Caki2 (cell line): ENCODE measurements around the gene ACOXL. TPM values are rescaled to one million over a fixed set of nuclear protein-coding genes. Genes with fewer than 3 reads are reported as not detected.

Experiments
- DNase-seq: peaks from one replicate; pipeline ENCODE4 v3.0.0-alpha.2; 2015; ENCODE audit warnings: low read depth
- in situ Hi-C: cut with HindIII; loops from 2 replicates; pipeline ENCODE4 v1.10.0; 2016; ENCODE audit warnings: low sequenced_read_pairs, low pct_unique_long_range_greater_than_20kb, mixed read lengths
- total RNA-seq: library from RNA; depleted of rRNA; stranded (reverse); fragments of >200 nt; shearing (Covaris generic); gene quantifications from 2 replicates; pipeline ENCODE4 v1.2.3, GENCODE V29; 2014; ENCODE audit warnings: low replicate concordance

ACOXL gene
- total RNA-seq, 1 experiment from 2014 or later, result not detected

GRCh38 chr2:110990440-110990839 lies 258.1 kb downstream of the ACOXL start:
- in situ Hi-C loops, result no loop called here
- no peak for DNase-seq

DNA sequence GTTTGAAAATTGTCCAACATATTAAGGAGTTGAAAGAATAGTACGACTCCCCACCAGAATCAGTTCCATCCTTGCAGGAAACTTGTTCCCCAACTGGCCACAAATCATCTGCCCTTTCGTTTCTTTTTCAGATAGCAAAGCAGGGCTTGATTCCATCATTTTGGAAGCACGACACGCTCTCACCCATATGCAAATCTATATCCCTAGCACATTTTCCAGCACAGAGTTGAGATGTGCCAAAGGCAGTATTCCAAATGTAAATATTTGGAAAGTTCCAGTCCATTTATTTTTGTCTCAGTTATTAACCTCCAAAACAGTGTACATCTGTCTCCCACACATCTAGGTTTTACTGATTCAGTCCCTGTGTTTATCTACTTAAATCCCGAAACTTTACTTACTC lies 259.5 kb downstream of the ACOXL start:
- DNase-seq, result peak; percentile 59

GRCh38 chr2:110992886-110993285 lies 260.5 kb downstream of the ACOXL start:
- in situ Hi-C loops, result no loop called here

More for the DNA sequence above, 259.5 kb downstream of the ACOXL start:
- in situ Hi-C loops, result no loop called here

DNA sequence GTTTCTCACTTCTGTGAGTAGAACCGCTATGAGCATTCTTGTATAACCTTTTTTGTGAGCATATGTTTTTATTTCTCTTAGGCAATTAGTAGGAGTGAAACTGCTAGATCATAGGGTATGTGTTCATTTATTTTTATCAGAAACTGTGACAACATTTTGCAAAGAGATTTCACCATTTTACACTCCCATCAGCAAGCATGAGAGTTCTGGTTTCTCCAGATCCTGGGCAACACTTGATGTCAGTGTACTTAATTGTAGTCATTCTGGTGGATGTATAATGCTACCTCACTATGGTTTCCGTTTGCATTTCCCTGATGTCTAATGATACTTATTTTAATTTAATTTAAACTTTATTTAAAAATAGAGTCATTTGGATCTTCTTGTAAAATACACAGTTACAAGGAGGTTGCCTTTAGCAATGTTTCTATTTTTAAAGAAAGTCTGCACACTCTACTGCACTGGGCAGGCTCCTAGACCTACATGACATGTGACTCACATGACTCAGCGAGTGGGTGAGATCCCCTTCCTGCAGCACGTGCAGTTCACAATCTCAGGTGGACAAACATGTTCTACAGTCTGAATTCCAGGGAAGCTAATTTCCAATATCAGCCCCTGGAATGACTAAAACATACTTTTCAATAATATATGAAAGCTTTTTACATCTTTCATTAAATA lies 261.3 kb downstream of the ACOXL start:
- in situ Hi-C loops, result no loop called here
- peak; percentile 38 for DNase-seq

More at GRCh38 chr2:110992886-110993285, 260.5 kb downstream of the ACOXL start:
- no peak for DNase-seq

DNA sequence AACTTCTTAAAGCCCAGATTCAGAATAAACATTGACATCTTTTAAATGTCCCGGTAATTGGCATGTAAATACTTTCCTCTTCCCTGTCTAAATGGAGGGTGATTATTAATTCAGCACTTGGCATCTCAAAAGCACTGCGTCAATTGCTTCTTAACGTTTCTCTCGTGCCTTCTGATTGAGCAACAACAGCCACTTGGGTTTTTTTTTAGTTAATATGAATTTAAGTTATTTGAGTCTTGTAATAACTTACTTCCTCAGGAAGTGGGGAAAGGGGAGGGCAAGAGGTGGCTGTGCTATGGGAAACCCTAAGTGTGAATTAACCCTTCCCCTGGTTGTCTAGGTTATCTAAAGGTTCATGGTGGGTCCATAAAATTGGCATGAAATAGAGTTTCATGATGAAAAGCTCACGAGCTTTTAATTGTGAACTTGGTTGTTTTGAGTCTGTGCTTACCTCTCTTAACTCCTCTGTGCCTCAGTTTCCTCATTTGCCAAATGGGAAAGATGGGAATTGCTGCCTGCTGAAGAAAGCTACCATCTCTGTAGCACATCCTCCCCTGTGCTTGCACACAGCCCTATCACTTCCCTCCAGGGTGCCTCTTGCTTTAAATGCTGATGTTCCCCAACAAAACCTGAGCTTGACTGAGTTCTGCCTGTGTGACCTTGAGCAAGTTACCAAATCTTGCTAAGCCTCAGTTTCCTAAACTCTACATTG lies 262.0 kb downstream of the ACOXL start:
- in situ Hi-C loops, result no loop called here
- no peak for DNase-seq

DNA sequence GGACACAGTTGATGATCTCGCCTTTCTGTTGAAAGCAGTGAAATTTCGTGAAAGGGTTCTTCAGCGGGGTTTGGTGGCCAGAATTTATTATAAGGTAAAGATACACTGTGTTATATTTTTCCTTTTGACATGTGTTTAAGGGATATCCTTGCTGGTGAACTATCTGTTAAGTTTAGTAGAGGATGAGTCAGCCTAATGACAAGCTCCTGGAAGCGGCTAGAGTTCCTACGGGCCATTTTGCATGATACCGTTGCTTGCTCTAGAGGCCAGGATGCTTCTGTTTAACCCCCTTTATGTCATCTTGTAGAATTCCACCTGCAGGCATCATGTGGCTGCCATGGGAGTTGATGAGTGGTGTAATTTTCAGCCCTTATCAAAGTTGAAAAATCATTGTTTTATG lies 263.5 kb downstream of the ACOXL start:
- in situ Hi-C loops, result no loop called here
- no peak for DNase-seq

GRCh38 chr2:110997331-110998045 lies 265.1 kb downstream of the ACOXL start:
- in situ Hi-C loops, result no loop called here
- DNase-seq, result no peak

GRCh38 chr2:110998311-110998710 lies 265.9 kb downstream of the ACOXL start:
- in situ Hi-C loops, result no loop called here
- no peak for DNase-seq

GRCh38 chr2:110999626-111000025 lies 267.3 kb downstream of the ACOXL start:
- in situ Hi-C loops, result no loop called here
- no peak for DNase-seq

- in situ Hi-C loops, result no loop called here
- no peak for DNase-seq
Measured at GRCh38 chr2:111005307-111005706, 272.9 kb downstream of the ACOXL start.

- no peak for DNase-seq
- in situ Hi-C loops, result no loop called here
Measured at GRCh38 chr2:111005821-111006220, 273.4 kb downstream of the ACOXL start.

GRCh38 chr2:111007757-111008688 lies 275.6 kb downstream of the ACOXL start:
- no peak for DNase-seq
- in situ Hi-C loops, result no loop called here

DNA sequence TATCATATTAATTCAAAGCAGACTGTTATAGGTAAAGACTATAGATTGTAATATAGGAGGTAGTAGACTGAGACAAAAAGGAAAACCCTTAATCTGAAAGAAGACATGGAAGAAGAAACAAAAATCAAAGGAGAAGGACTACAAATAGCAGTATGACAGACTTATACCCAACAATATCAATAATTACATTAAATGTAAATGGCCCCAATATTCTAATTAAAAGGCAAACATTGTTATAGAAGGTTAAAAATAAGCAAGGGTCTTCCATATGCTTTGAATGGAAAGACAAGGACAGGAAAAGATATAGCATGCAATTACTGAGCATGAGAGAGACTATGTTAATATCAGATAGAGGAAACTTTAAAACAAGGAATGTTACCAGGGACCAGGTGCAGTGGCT lies 278.8 kb downstream of the ACOXL start:
- DNase-seq, result no peak
- in situ Hi-C loops, result no loop called here

- DNase-seq, result no peak
- in situ Hi-C loops, result no loop called here
Measured at GRCh38 chr2:111015283-111015995, 283.1 kb downstream of the ACOXL start.

- in situ Hi-C loops, result no loop called here
- DNase-seq, result no peak
Measured at GRCh38 chr2:111017034-111017622, 284.8 kb downstream of the ACOXL start.

DNA sequence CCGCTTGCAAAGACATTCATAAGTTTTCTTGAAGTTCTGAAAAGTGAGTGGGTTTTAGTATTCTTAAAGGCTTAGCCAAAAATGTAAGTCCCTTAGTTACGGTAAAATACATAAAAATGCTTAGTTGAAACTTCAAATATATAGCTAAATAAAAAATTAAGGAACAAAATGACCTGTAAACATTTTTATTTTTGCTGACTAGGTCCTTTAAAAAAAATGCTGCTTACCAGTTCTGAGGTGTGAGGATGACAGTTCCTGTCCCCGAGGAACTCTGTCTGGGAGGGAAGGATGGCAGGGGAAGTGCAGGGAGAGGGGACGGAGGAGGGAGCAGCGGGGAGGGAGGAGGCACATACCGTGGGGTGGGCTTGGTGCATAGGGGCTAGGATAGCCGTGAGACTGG lies 285.5 kb downstream of the ACOXL start:
- no peak for DNase-seq
- in situ Hi-C loops, result no loop called here

GRCh38 chr2:111019381-111019780 lies 287.0 kb downstream of the ACOXL start:
- no peak for DNase-seq
- in situ Hi-C loops, result no loop called here
